Colonic mucosa (tissue), 4 donors: Measurements from ENCODE around the gene ERI3. TPM values are rescaled to one million over a fixed set of nuclear protein-coding genes. Genes with fewer than 3 reads are reported as not detected.

ENCODE experiments used
- DNase-seq: peaks from one replicate; pipeline ENCODE4 v3.0.0-alpha.2; 2020
- H3K27ac ChIP-seq: fragments of 200-600 bp; one replicate; pipeline ENCODE4 v1.8.0; 2021
- H3K27me3 ChIP-seq: fragments of 200-600 bp; one replicate; pipeline ENCODE4 v1.8.0; 2021
- H3K36me3 ChIP-seq: fragments of 200-600 bp; one replicate; pipeline ENCODE4 v1.8.0; 2021
- H3K4me1 ChIP-seq: fragments of 200-600 bp; one replicate; pipeline ENCODE4 v1.8.0; 2021; ENCODE audit warnings: mild to moderate bottlenecking
- H3K4me3 ChIP-seq: fragments of 200-600 bp; one replicate; pipeline ENCODE4 v1.8.0; 2021
- H3K9ac ChIP-seq, 2 donors: one replicate each; pipeline ENCODE4 v1.7.0; 2013; ENCODE audit warnings: control low read depth in 2 of 2, low read depth in 2 of 2, low read length in 2 of 2
- H3K9me3 ChIP-seq: fragments of 200-600 bp; one replicate; pipeline ENCODE4 v1.8.0; 2021
- CTCF ChIP-seq: fragments of 200-600 bp; IDR thresholded peaks from one replicate; pipeline ENCODE4 v1.8.0; 2022; ENCODE audit warnings: antibody characterized with exemption, mild to moderate bottlenecking
- intact Hi-C: fragments of 100-400 bp; cut with DNase I; formaldehyde crosslinking; loops from one replicate; pipeline ENCODE4 v1.14.1; 2022
- total RNA-seq, 2 donors: library from RNA; stranded (reverse); fragmentation: NEBNext Ultra II Directional in 1 of 2; extraction: Animal tissue kit (Norgen Biotek cat#: 25700) in 1 of 2; gene quantifications; one replicate each; pipeline ENCODE4 v1.2.1, GENCODE V29; 2021
- donor health status: healthy.
- donor health status: DM: no; HTN: no; CAD: no.
- donor health status: DM: no; HTN: no; CAD: no.

Gene ERI3
- total RNA-seq, 2 donors from 2014 or later = 29.7 to 58.2 TPM

DNA sequence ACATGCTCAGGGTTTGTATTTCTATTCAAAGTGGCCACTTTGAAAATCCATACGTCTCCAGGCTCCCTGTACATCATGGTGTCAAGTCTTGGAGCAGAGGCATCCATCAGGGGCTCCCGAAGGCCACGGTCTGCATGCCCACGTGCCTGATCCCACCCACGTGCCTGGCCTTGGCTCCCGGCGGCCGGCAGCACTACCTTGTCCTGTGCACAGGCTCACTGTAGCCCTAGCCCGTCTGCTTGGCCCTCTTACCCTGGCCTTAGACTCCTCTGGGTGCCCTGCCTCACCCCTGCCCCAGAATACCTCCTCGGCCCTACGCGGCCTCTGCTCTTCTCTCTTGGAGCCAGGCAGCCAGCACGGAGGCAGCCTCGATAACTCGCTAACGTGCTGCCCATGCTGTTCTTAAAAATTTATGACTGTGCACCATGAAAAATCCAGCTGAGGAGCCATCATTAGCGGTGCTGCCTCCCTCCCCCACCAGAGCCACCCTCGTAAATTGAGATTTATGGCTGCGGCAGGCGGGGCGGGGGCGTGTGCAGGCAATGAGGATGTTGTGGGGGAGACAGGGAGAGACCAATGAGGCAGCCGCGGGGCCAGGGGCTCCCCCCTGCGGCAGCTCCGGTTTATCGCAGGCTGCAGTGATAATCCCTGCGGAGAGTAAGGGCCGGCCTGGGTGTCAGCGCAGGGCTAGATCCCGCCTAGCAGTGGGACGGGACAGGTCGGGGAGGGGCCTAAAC lies 117.2 kb downstream of the ERI3 start:
- DNase-seq = peak; percentile 90
- TF ChIP-seq CTCF = peak; percentile 73
- Histone ChIP-seq H3K9ac (peak overlapping the region in 1 of 2 donors; percentile 43), H3K9me3 (no peaks in the 10 kb centered on the region), H3K4me1 (peaks cover 18% of the 10 kb centered on the region), H3K27ac (peak overlapping the region; percentile 32), H3K27me3 (no peaks in the 10 kb centered on the region), H3K36me3 (no peaks in the 10 kb centered on the region), H3K4me3 (no peak overlapping the region)
- intact Hi-C loops = loop anchor here (5.0 kb wide), 1 partner anchor 59 kb away; no protein-coding TSS in a partner anchor

DNA sequence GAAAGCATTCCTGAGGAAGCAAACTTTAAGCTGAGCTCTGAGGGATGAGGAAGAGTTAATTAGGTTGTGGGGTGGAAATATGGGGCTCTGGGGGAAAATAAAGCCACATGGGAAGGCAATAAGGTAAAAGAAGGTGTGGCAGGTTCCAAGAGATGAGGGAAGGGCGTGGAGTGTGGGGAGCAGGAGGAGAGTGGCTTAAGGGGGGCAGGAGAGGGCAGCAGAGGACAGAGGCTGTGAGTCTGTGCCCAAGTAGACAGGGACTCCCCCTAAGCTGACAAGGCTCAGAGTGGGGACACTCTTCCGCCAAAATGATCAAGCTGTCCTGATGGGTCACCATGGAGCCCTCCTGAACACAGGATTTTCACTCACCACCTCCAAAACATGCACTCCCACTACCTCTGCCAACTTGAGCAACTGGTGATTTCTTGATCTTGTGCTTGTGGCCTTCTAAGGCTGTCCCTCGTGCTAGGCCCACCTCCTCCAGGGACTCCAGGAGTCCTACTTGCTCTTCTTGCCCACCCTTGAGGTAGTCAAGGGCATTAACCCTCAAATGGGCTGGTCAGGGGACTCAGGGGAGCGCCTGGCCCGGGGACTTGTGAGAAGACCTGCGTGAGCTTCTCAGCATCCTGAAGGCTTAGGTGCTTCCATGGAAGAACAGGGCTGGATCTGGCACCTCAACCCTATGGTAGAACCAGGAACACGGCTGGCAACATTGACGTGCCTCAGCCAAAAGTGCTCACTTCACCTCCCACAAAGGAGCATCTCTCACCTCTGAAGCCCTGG lies 118.4 kb downstream of the ERI3 start:
- no peak for DNase-seq
- Histone ChIP-seq H3K27me3 (no peaks in the 10 kb centered on the region), H3K4me3 (no peak overlapping the region), H3K9me3 (no peaks in the 10 kb centered on the region), H3K9ac (no peak overlapping the region), H3K4me1 (peaks cover 18% of the 10 kb centered on the region), H3K27ac (no peak overlapping the region), H3K36me3 (no peaks in the 10 kb centered on the region)
- TF ChIP-seq CTCF = no peak
- intact Hi-C loops = loop anchor here (5.0 kb wide), 1 partner anchor 61 kb away; no protein-coding TSS in a partner anchor

DNA sequence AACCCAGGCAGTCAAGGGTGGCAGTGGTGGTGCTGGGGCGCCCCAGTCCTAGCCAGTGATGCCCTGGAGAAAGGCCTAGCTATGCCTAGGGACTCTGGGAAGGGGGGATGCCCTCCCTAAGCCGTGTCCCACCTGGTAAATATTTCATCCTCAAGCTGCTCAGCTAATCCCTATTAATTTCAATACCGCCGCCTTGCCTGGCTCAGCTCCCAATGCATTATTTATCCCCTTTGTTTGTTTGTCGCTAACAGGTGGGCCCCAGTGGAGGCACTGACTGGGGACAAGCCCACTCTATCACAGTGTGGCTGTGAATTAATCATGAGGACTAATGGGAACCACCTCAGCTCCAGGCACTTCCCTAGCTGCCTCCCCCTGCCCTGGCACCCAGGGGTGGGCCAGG lies 119.2 kb downstream of the ERI3 start:
- no peak overlapping the region for H3K27ac ChIP-seq
- TF ChIP-seq CTCF = no peak
- intact Hi-C loops = loop anchor here (5.0 kb wide), 1 partner anchor 61 kb away; no protein-coding TSS in a partner anchor
- H3K27me3 ChIP-seq = no peaks in the 10 kb centered on the region
- H3K4me1 ChIP-seq = peaks cover 18% of the 10 kb centered on the region
- no peak overlapping the region for H3K4me3 ChIP-seq
- DNase-seq = no peak
- no peaks in the 10 kb centered on the region for H3K9me3 ChIP-seq
- no peak overlapping the region for H3K9ac ChIP-seq
- H3K36me3 ChIP-seq = no peaks in the 10 kb centered on the region

GRCh38 chr1:44233593-44233992 lies 121.5 kb downstream of the ERI3 start:
- no peaks in the 10 kb centered on the region for H3K9me3 ChIP-seq
- H3K4me3 ChIP-seq = no peak overlapping the region
- no peak for DNase-seq
- intact Hi-C loops = no loop called here
- H3K27ac ChIP-seq = no peak overlapping the region
- no peaks in the 10 kb centered on the region for H3K36me3 ChIP-seq
- no peaks in the 10 kb centered on the region for H3K27me3 ChIP-seq
- no peak for TF ChIP-seq CTCF
- H3K9ac ChIP-seq = no peak overlapping the region
- peaks cover 13% of the 10 kb centered on the region for H3K4me1 ChIP-seq

GRCh38 chr1:44230796-44231195 lies 124.3 kb downstream of the ERI3 start:
- H3K36me3 ChIP-seq = no peaks in the 10 kb centered on the region
- H3K4me1 ChIP-seq = no peaks in the 10 kb centered on the region
- H3K9me3 ChIP-seq = no peaks in the 10 kb centered on the region
- no peak for TF ChIP-seq CTCF
- DNase-seq = no peak
- no peak overlapping the region for H3K27ac ChIP-seq
- H3K27me3 ChIP-seq = no peaks in the 10 kb centered on the region
- intact Hi-C loops = no loop called here
- no peak overlapping the region for H3K9ac ChIP-seq
- no peak overlapping the region for H3K4me3 ChIP-seq
